C4-2B (cell line): ENCODE measurements around the gene SUFU.
"Not testable (repeated sequence)": the region's sequence is repeated elsewhere in the genome, so short reads cannot be mapped to it uniquely, and the experiment has no call there.

Source experiments
- H3K27ac ChIP-seq: fragments of 450-650 bp; 2 replicates; pipeline ENCODE4 v1.5.1; 2017
- CTCF ChIP-seq: fragments of 450-650 bp; conservative IDR thresholded peaks from 2 replicates; pipeline ENCODE4 v1.5.1; 2017; ENCODE audit warnings: mild to moderate bottlenecking
- ZFX ChIP-seq: fragments of 450-650 bp; IDR thresholded peaks from 2 replicates; pipeline ENCODE4 v1.6.1; 2017

SUFU gene

GRCh38 chr10:102499356-102499755, 4.4 kb upstream of the SUFU start:
- no peak for TF ChIP-seq ZFX
- TF ChIP-seq CTCF, result no peak
- no peak overlapping the region for H3K27ac ChIP-seq

GRCh38 chr10:102500686-102501085, 3.1 kb upstream of the SUFU start:
- not testable (repeated sequence) for H3K27ac ChIP-seq

GRCh38 chr10:102501201-102502028, 2.4 kb upstream of the SUFU start:
- H3K27ac ChIP-seq, result peak overlapping the region; percentile 74

GRCh38 chr10:102502029-102502336, 1.8 kb upstream of the SUFU start:
- H3K27ac ChIP-seq, result peak overlapping the region; percentile 74
- TF ChIP-seq CTCF (no peak), ZFX (no peak)

More at GRCh38 chr10:102501201-102502028, 2.4 kb upstream of the SUFU start:
- TF ChIP-seq CTCF (no peak), ZFX (no peak)

GRCh38 chr10:102502337-102503151, 1.2 kb upstream of the SUFU start, which contains the start of gene ACTR1A:
Gene ACTR1A (minus strand): TSS chr10:102502712. CDS start chr10:102502647, 65 bp downstream.
- peak; percentile 82 for TF ChIP-seq ZFX
- no peak for TF ChIP-seq CTCF
- peak within 1 kb of the TSS; percentile 74 for H3K27ac ChIP-seq

- TF ChIP-seq ZFX (peak; percentile 69; the same call in 1 of the 2 replicates), CTCF (no peak)
- peak overlapping the region; percentile 89 for H3K27ac ChIP-seq
Measured at GRCh38 chr10:102504179-102504975, 605 bp downstream of the SUFU start.

GRCh38 chr10:102504976-102505300, 1.2 kb downstream of the SUFU start:
- peak overlapping the region; percentile 89 for H3K27ac ChIP-seq
- no peak for TF ChIP-seq ZFX
